GM12892 (cell line): ENCODE data around the gene NUBP2.

Experiments used
- POLR2A ChIP-seq: IDR thresholded peaks from 2 replicates; pipeline ENCODE4 v1.6.1; 2011; ENCODE audit warnings: low read depth, low read length, control low read depth
- POLR2AphosphoS5 ChIP-seq: IDR thresholded peaks from 2 replicates; pipeline ENCODE4 v1.6.1; 2011; ENCODE audit warnings: low read depth, low read length, control low read depth
- TAF1 ChIP-seq: IDR thresholded peaks from 2 replicates; pipeline ENCODE4 v1.6.1; 2011; ENCODE audit warnings: low read depth, mild to moderate bottlenecking, control low read depth, low read length, borderline replicate concordance

DNA sequence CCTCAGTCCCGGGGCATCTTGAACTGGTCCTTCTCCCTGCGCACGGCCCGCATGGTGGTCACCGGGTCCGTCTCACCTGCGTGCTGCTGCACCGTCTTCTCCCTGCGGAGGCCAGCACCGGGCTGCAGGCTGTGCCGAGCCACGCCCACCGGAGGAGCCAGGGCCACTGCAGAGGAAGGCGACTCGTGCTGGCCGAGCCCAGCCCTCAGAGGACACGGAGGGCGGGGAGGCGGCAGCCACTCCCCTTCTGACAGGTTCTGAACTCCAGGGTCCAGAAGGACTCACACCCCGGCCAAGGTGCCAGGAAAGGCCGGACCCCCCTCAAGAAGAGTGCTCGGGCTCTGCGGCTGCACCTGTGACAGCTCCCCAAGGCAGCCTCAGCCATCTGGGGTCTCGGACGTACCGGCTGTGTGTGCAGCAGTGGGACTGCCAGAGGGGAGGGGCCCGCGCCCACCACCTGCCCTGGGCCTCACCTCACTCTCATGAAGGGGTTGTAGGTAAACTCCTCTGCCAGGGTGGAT, 26.6 kb downstream of the NUBP2 start:
- no peak for TF ChIP-seq POLR2A
- TF ChIP-seq POLR2AphosphoS5: no peak
- no peak for TF ChIP-seq TAF1
